CD4-positive, alpha-beta T cell treated with Interleukin-17A for 4 hours (primary cell): ENCODE data around the gene SHROOM1.
A peak's percentile ranks its signal among the peaks of the same experiment; 100 is the strongest.
"Not testable (repeated sequence)": the region's sequence is repeated elsewhere in the genome, so short reads cannot be mapped to it uniquely, and the experiment has no call there.

ENCODE experiments used
- DNase-seq: peaks from one replicate; pipeline ENCODE4 v3.0.0-alpha.2; 2020; ENCODE audit warnings: mixed read lengths

Gene SHROOM1, protein sequence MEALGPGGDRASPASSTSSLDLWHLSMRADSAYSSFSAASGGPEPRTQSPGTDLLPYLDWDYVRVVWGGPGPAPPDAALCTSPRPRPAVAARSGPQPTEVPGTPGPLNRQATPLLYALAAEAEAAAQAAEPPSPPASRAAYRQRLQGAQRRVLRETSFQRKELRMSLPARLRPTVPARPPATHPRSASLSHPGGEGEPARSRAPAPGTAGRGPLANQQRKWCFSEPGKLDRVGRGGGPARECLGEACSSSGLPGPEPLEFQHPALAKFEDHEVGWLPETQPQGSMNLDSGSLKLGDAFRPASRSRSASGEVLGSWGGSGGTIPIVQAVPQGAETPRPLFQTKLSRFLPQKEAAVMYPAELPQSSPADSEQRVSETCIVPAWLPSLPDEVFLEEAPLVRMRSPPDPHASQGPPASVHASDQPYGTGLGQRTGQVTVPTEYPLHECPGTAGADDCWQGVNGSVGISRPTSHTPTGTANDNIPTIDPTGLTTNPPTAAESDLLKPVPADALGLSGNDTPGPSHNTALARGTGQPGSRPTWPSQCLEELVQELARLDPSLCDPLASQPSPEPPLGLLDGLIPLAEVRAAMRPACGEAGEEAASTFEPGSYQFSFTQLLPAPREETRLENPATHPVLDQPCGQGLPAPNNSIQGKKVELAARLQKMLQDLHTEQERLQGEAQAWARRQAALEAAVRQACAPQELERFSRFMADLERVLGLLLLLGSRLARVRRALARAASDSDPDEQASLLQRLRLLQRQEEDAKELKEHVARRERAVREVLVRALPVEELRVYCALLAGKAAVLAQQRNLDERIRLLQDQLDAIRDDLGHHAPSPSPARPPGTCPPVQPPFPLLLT

DNA sequence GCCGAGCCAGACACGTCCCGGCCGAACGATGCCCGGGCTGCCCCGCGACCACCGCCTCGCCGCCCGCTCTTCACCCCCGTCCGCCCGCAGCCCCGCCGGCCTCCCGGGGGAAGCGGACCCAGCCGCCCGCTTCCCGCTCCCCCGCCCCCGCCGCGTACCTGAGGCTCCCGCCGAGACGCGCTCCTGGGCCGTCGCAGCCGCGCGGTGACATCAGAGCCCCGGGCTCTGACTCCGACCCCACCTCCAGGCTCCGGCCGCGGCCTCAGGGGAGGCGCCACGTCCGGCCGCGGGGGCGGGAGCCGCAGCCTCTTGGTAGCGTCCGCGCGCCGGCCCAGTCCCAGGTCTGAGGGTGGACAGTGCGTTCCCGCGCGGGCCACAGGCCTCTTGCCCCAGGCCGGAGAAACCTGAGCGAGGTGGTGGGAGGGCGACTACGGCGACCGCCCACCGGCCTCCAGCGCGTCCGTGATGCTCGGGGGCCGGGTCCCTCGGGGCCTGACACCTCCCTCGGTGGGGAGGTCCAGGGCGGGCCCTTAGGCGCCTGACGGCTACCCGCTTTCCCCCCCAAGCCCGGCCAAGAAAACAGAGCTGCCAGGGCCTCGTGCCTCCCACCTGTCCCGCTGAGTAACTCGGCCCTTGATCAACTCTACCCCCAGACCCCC lies at the start of gene SHROOM1:
TSS of gene SHROOM1 (minus strand) at position 212 of the 659 bp plus-strand sequence. CDS start 4,507 bp downstream, outside the sequence.
- peak; percentile 33 for DNase-seq

DNA sequence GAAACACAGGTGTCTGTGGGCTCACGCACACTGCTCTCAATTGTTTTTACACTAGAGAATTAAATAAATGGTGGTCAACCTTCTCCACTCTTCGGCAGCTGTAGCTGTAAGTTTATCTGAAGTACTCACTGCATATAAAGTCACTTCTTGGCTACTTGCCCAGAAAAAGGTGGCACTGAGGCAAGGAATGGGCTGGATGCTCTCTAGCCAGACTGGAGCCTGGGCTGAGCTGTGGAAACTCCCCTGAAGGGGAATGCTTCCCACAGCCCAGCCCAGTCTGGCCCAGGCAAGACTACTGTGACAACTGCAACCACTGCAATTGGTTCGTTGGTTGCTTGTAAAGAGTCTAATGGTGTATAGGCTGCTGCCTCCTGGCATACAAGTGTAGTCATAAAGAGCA lies 47.5 kb upstream of the SHROOM1 start:
- no peak for DNase-seq

DNA sequence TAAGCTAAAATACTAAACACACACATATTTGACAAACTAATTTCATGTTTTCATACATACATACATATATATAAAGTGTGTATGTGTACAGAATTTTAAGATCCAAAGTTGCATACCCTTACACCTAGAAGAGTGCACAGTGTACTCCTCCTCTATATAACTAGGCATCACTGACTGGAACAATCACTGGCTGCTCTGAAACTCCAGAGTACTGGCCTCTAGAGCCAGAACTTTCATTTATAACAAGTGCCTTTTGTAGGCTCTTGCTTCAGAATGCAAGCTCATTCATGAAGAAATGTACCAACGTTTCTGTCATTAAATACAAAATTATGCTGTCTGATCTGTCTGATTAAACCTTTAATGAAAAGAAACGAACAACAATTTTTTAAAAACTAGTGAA lies 47.0 kb upstream of the SHROOM1 start:
- no peak for DNase-seq

DNA sequence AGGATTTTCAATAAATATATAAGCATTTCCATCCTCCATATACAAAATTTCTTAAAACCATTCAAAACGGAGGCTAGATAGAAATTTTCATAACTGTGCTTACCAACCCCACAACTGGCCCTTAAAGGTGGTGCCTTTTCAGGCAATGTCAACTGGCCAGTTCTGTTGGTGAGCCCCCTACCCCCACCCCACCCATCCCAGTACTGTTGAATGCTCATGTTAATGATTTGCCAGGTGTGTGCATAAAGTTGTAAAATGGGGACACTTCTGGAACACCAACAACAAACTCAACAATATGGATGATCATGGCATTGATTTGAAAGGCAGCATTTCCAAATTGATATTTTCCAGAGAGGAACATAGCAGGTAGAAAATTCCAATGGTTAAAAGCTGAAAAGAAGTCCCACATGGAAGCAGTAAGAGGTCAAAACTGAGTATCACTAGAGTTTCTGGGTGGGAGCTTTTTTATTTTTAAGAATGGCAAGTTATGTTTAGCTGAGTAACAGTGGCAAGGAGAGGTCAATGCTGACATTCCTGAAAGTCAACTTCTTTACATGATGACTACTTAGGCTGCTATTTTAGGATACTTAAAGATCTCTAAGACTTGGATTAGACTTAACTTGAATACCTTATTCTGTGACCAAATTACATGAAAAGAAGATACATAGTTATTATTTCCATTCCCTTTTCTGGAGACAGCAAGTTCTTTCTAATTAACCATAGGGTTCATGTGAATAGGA lies 45.7 kb upstream of the SHROOM1 start:
- no peak for DNase-seq

DNA sequence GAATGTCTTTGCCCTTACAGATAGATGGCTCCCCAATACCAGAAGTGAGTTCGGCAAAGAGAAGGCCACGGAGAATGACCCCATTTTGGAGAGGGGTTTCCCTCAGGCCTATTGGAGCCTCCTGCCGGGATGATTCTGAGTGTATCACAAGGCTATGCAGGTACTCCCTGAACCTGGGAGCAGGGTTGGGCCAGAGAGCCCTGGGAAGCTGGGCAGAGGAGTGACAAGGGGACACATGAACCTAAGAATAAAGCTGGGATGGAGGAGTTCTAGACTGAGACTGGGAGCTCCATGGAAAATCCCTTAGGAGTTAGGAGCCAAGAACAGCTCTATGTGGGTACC lies 43.5 kb upstream of the SHROOM1 start:
- no peak for DNase-seq

DNA sequence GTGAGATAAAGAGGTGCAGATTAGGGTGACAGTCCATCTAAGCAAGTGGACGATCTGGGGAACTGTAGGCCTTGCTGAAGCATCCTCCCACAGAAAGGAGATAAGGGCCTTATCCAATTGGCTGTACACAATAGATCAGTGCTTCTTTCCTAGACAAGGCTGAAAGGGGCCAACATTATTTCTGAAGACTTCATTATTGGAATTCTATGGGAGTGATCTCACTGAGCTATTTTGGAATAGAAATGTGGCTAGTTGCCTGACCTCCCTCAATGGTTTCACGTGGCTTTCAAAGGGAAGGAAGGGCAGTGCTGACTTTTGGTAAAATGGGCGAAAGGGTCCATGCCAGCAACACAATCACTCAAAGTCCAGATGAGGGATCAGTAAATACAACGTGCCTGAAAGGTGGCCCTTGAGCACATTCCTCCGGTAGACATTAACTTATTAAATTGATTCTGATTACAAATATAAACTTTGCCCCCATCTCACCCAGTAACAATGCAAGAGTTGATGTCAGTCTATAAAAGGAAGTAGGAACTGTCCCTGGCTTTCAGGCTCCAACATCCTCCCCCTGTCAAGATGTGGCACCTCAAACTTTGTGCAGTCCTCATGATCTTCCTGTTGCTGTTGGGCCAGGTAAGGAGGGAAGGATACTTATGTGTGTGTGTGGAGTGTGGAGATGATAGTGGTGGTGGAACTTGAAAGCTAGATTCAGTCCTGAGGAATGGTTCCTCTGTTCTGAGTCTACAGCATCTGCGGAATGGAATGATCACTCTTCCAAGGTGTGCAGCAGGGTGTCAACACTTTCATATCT lies 42.9 kb upstream of the SHROOM1 start, which contains the start of gene LEAP2:
TSS of gene LEAP2 (plus strand) at position 550 of the 811 bp plus-strand sequence. CDS start at position 577, 27 bp downstream.
- no peak for DNase-seq

DNA sequence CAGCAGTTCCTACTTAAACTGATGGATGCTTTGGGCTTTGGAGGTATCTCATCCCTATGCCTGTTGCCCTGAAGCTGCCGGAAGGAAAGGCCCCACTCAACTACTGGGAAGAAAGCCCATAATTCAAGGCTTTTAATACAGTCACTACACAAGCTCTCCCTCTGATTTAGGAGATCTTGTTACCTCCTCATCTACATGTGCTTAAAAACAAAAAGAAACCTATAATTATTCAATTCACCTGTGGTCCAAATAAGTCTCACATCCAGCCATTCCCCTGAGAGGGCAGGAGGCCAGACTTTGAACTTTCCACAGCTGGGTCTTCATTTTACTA lies 42.3 kb upstream of the SHROOM1 start:
- no peak for DNase-seq

DNA sequence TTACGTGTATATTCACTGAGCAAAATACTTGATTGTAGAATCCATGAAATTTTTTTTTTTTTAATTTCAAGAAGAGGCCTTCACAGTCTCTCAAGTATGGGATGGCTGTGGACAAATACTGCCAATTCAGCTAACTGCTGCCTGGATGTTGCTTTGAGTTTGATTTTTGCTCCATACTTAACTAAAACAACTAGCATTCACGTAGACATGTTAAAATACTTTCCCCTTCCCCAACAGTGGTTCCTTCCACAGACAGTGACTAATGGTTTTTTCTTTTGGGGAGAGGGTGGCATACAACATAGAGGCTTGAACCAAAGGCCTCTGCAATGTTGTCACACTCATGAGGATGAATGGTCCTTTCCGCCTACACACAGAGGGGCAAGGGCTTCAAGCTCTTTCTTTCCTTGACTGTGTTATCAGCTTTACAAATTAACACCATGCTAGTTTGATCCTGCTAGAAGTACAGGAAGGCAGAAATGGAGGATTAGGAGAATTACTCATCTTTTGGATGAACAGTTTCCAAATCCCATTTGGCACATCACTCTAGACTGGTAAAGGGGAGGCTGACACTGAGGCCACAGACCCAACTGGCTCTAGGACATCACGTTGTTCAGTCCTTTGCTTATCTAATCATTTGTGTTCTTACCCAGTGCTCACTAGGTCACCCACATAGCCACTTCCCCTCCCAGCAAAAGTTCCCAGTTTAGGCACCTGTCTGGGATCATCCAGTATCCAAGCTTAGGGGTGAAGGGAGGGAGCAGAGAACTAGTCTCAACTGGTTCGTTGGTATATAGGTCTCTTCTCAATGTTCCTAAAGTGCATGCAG lies 41.2 kb upstream of the SHROOM1 start:
- no peak for DNase-seq

DNA sequence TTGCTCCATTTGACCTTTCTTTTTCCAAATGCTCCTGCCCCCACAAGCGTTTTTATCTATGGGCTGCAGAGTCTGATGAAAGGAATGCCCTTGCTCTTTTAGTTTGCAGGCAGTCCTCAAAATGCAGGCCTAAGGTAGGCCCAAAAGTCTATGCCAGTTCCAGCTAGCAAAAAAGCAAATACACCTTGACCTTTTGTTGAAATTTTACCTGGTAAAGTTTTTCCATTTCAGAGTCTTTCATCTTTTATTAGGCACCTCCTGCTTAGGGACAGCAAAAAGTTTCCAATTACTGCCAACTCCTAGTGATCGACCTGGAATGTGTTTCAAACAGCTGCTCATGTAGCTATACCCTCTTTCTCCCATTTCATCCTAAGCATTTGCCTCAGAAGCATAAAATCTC lies 40.4 kb upstream of the SHROOM1 start:
- DNase-seq = no peak

DNA sequence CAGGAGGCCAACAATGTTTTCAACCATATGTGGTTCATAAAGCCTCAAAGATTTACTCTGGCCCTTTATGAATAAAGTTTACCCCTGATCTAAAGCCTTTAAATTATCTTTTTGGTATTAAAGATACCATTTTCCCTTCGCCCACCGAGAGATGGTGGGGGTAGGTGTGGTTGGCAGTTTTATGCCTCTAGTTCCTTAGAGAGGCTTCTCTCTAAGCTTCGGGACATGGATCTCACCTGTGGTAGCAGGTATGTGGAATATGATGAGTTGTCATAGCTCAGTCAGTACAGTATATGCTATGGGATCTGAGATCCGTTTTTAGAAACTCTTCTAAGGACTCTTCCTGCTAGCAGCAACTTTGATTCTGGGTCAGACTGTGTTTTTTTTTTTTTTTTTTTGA lies 38.3 kb upstream of the SHROOM1 start:
- no peak for DNase-seq

DNA sequence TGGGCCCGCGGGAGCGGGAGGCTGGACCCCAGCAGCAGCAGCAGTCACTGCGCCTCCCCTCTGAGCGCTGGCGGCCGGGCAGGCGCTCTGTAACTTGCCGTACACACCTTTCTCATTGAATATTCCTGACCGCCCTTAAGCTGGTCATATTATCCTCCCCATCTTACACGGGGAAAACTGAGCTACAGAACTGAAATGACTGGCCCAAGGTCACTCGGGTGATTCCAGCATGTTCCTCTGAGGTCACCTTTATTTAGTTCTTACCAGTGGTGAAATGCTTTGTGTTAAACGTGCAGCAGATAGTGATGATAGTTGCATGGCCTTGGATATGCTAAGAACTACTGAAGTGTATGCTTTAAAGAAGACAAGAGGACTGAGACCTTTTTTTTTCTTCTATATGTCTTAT lies 36.6 kb upstream of the SHROOM1 start:
- DNase-seq = no peak

DNA sequence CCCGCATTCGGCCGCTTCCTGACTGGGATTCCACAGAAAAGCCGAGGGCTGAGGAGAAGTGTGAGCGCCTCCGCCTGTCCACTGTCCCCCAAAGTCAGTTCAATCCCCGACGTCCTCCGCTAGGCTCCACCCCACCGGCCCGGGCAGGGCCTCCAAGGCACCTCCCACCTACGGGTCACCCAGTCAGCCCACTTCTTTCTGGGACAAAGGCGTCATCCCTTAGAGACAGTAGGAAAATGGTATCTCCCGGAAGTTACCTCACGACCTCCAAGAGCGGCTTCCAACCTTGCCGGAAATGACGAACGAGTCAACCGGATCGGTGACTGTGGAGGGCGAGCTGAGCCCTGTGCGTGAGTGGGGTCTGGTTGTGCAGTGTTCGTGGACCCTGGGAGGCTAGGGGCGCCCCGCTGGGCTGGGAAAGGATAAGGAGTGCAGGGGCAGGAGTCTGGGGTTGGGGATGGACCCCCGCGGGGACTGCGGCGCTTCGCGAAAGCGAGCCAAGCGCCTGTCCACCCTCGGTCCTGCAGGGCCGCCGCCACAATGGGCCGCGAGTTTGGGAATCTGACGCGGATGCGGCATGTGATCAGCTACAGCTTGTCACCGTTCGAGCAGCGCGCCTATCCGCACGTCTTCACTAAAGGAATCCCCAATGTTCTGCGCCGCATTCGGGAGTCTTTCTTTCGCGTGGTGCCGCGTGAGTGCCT lies 36.0 kb upstream of the SHROOM1 start, which contains the start of the genes GDF9 and UQCRQ:
TSS of gene GDF9 (minus strand) at position 128 of the 704 bp plus-strand sequence. CDS start 1,936 bp downstream, outside the sequence.
TSS of gene UQCRQ (plus strand) at position 301 of the 704 bp plus-strand sequence. CDS start at position 541, 240 bp downstream.
- DNase-seq = peak; percentile 92

DNA sequence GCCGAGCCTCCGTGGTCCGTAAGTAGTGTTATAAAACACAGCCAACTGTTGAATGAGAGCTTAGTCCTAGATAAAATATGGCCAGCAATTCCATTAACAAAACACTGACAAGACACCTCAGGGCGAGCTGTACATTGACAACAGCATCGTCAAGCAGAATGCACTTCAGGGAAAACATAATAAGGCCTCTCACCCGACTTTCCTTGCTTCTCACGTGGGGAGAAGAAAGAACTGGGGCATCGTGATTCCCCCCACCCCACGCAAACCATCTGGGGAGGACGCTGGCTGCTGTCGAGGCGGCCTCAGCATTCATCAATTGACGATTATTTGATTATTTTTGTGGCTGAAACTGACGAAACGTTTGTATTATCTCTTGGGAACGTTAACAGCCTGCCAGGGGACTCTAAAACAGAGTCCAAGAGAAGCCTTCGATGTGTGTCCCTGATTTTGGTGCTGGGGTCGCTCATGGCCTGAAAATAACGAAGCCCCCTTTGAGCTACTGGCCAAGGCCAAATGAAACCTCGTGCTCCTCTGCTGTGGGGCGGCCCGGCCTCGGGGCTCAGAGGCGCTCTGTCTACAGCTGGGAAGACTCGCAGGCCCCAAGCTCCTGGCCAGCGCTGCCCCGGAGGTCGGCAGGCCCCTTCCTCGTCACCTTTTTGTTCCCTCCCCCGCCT lies 35.4 kb upstream of the SHROOM1 start:
- DNase-seq = no peak

DNA sequence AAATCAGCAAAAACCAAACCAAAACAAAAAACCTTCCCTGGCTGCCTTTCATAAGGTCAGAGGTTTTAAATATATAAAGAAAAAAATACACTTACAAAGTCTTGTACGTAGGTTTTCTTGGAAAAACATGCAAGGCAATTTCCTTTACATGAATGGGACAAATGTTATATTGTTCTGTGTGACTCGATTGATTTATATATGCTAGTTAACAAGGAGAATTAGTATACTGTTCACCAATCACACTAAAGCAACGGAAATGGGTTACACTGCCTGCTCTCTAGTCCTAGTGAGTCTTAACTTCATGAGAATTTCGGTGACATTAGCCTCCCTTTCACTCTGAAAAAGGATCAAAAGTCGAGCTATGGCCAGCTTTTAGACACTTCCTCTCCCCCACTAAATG lies 30.3 kb upstream of the SHROOM1 start:
- no peak for DNase-seq

DNA sequence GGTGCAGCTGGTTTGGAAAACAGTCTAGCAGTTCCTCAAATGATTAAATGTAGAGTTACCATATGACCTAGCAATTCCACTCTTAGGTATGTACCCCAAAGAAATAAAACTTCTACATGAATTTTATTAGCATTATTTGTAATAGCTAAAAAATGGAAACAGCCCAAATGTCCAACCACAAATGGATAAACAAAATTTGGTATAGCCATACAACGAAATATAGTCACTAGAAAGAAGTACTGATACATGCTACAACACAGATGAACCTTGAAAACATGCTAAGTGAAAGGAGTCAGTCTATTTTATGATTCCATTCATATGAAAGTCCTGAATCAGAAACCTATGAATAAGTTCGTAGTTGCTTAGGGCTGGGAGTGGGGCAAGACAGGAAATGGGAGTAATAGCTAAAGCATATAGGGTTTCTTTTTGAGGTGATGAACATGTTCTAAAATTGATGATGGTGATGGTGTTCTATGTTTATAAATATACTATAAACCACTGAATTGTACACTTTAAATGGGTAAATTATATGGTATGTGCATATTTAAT lies 29.5 kb upstream of the SHROOM1 start:
- DNase-seq = no peak

DNA sequence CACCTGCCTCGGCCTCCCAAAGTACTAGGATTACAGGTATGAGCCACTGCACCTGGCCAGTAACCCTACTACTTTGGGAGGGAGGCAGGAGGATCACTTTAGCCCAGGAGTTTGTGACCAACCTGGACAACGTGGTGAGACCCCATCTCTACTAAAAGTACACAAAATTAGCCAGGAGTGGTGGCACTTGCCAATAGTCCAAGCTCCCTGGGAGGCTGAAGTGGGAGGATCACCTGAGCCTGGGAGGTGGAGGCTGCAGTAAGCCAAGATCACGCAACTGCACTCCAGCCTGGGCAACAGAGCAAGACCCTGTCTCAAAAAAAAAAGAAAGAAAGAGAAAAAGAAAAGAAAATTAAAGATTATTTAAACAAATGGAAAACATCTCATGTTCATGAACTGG lies 25.6 kb upstream of the SHROOM1 start:
- no peak for DNase-seq

DNA sequence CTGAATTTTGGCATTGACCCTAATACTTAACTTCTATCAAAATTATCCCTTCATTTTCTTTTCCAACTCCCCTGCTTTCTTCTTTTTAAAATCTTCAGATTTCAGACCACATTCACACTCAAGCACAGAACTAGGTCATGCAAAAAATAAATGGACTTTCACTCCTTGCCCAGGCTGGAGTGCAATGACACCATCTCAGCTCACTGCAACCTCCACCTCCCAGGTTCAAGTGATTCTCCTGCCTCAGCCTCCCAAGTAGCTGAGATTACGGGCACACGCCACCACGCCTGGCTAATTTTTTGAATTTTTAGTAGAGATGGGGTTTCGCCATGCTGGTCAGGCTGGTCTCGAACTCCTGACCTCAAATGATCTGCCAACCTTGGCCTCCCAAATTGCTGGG lies 24.5 kb upstream of the SHROOM1 start:
- not testable (repeated sequence) for DNase-seq

DNA sequence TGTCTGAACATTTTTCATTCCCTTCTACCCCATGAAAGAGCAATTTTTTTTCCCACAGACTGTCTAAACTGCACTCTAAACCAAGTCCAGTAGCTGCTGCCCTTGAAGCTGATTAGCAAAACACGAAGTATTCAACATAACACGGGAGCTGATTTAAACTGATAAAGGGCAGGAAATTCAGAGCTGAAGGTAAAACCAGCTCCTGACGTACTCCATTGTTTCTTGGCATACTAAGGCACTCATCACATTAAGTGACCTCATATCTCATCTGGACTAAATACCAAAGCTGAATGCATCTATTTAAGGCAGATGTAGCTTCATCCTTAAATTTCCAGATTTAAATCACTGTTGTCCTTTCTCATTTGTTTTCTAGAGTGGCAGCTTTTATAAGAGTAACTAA lies 23.9 kb upstream of the SHROOM1 start:
- DNase-seq = no peak

DNA sequence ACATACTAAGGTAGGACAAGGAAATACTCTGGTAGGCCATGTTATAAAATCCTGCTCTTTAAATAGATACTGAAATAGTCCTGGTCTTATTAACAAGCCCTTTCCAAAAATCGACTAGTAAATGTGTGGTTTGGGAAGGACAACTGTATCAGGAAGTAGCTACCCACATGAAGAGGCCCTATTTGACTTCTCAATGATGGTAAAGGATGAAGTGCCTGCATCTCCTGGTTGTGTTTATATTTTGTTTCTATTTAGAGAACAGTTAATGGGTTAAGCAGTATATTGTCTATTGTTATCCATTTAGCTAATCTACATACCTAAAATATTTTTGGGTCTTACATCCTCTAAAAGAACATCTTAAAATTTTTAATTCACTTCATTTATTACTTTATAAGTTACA lies 23.3 kb upstream of the SHROOM1 start:
- no peak for DNase-seq
